Measurements from ENCODE around the gene AKNA. TPM values are rescaled to one million over a fixed set of nuclear protein-coding genes. Genes with fewer than 3 reads are reported as not detected.

AKNA gene
- total RNA-seq, 2 donors from 2014 or later = 7.3 to 11.9 TPM

DNA sequence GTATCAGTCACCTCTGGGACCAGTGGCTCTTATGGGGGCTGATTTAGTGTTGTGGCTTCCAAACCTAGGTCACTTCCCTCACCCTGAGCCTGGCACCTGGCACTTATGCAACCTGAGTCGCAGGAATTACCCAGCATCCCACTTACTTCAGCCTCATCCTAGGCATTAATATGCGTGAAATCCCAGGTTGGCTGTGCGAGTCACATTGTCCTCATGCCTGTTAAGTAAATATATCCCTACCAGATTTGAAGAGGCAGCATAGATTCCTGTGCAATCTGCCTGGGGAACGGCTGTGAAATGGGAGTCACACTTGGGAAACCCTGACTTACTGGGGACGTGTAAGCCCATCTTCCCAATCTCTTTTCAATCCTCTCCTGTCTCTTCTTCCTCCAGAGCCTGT, 42.7 kb upstream of the AKNA start:
- no peak for ATAC-seq
- no peak overlapping the region for H3K4me3 ChIP-seq
- intact Hi-C loops (cut with DNase I) = no loop called here
- no peaks in the 10 kb centered on the region for H3K36me3 ChIP-seq (replicated peaks in 1 of 2; ENCODE audit: insufficient read depth in 1 of 2, low read depth in 2 of 2)
- TF ChIP-seq, protein P1, sequence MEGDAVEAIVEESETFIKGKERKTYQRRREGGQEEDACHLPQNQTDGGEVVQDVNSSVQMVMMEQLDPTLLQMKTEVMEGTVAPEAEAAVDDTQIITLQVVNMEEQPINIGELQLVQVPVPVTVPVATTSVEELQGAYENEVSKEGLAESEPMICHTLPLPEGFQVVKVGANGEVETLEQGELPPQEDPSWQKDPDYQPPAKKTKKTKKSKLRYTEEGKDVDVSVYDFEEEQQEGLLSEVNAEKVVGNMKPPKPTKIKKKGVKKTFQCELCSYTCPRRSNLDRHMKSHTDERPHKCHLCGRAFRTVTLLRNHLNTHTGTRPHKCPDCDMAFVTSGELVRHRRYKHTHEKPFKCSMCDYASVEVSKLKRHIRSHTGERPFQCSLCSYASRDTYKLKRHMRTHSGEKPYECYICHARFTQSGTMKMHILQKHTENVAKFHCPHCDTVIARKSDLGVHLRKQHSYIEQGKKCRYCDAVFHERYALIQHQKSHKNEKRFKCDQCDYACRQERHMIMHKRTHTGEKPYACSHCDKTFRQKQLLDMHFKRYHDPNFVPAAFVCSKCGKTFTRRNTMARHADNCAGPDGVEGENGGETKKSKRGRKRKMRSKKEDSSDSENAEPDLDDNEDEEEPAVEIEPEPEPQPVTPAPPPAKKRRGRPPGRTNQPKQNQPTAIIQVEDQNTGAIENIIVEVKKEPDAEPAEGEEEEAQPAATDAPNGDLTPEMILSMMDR (IDR thresholded peaks at IDR 0.05) = no peak
- TF ChIP-seq POLR2A (IDR thresholded peaks at IDR 0.05) = no peak
- H3K27me3 ChIP-seq = no peaks in the 10 kb centered on the region
- 82 to 84% methylated on average over 5 of the region's 5 CpGs for WGBS, 2 donors
- H3K4me1 ChIP-seq = no peaks in the 10 kb centered on the region
- no peaks in the 10 kb centered on the region for H3K9me3 ChIP-seq
- no peak for DNase-seq
- no peak overlapping the region for H3K27ac ChIP-seq

DNA sequence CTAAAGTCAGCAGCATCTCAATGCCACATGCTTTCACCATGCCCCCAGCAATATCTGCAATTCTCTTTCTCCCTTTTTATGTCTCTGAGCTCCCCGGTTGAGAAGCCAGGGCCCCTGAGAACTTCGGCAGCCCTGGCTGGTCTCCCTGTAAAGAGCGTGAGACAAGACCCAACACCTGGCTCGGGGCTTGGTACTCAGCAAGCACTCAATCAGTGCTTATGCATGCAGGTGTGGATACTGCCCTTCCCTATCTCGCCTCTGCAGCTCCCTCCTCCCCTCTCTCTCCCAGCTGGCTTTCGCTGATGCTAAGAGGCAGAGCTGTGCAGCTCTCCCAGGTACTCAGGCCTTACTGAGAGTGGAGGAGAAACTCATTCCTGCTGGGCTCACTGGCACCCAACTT, 41.7 kb upstream of the AKNA start:
- Histone ChIP-seq H3K27ac (no peak overlapping the region), H3K9me3 (no peaks in the 10 kb centered on the region), H3K36me3 (replicated peaks in 1 of 2; ENCODE audit: insufficient read depth in 1 of 2, low read depth in 2 of 2) (no peaks in the 10 kb centered on the region), H3K27me3 (no peaks in the 10 kb centered on the region), H3K4me1 (no peaks in the 10 kb centered on the region), H3K4me3 (no peak overlapping the region)
- no peak for TF ChIP-seq POLR2A (IDR thresholded peaks at IDR 0.05)
- TF ChIP-seq, protein P1 (IDR thresholded peaks at IDR 0.05) = no peak
- intact Hi-C loops (cut with DNase I) = no loop called here
- ATAC-seq (no peak), DNase-seq (no peak)
- WGBS, 2 donors = 94 to 95% methylated on average over 6 of the region's 6 CpGs

- intact Hi-C loops (cut with DNase I) = no loop called here
- Histone ChIP-seq H3K9me3 (no peaks in the 10 kb centered on the region), H3K36me3 (replicated peaks in 1 of 2; ENCODE audit: insufficient read depth in 1 of 2, low read depth in 2 of 2) (no peaks in the 10 kb centered on the region), H3K4me3 (no peak overlapping the region), H3K27ac (no peak overlapping the region), H3K27me3 (no peaks in the 10 kb centered on the region), H3K4me1 (no peaks in the 10 kb centered on the region)
- ATAC-seq (no peak), DNase-seq (no peak)
- TF ChIP-seq POLR2A (IDR thresholded peaks at IDR 0.05) = no peak
- TF ChIP-seq, protein P1 (IDR thresholded peaks at IDR 0.05) = no peak
- 88 to 94% methylated on average over 8 of the region's 8 CpGs for WGBS, 2 donors
Measured at GRCh38 chr9:114428466-114428865, 40.7 kb upstream of the AKNA start.

DNA sequence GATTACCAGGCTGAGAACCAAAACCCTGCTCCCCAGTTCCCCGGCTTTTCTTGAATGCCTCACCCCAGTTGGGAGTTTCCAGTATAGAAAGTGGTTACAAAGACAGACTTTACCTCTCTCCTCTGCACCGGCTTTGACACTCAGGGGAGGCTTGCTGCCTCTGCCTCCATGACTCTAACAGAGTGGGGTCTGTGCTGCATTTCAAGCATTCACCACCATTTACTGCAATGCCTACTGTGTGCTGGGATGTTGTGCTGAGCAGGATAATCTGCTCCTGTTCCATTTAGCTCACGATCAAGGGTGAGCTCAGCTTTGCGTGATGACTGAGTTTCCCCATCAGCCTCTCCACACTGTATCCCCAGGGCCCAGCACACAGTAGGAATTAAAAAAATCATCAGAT, 39.9 kb upstream of the AKNA start:
- TF ChIP-seq, protein P1 (IDR thresholded peaks at IDR 0.05) = no peak
- TF ChIP-seq POLR2A (IDR thresholded peaks at IDR 0.05) = no peak
- H3K4me3 ChIP-seq = no peak overlapping the region
- H3K9me3 ChIP-seq = no peaks in the 10 kb centered on the region
- H3K27ac ChIP-seq = no peak overlapping the region
- DNase-seq (no peak), ATAC-seq (no peak)
- no peaks in the 10 kb centered on the region for H3K4me1 ChIP-seq
- 90 to 94% methylated on average over 4 of the region's 4 CpGs for WGBS, 2 donors
- H3K27me3 ChIP-seq = no peaks in the 10 kb centered on the region
- intact Hi-C loops (cut with DNase I) = no loop called here
- H3K36me3 ChIP-seq (replicated peaks in 1 of 2; ENCODE audit: insufficient read depth in 1 of 2, low read depth in 2 of 2) = no peaks in the 10 kb centered on the region

DNA sequence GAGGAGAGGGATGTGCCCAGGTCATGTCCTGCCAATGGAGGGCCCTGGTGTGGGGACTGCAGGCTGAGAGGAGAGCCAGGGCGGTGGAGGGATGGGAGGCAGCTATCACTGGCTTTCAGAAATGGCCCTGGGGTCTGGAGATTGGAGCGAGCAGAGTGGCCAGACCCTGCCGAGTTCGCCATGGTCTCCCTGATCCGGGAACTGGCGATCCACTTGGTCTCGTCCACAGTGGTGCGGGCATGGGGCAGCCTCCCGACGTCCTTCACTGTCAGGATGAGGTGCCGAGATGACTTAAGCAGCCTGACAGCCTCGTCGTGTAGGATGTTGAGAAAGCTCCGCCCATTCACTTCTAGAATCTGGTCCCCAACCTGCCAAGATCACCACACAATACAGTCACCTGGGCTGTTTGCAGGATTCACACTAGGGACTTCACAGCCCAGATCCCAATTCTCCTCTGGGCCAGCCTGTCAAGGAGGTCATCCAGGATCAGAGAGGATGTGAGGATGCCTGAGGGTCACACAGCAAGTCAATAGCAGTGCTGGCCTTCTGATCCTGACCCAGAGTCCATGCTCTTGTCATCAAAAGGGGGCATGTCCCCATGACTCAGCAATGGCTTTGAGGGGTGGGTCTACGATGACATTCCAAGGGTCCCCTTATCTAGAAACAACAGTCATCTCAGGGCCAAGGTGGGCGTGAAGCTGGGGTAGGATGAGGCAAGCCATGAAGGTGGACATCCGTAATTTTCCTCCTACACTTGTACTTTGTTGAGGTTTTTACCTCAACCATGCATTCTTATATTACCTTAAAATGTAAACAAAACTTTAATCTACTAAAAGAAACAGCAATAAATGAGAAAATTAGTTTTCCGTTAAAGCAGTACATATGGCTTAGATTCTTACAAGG, 38.5 kb upstream of the AKNA start:
- Histone ChIP-seq H3K4me1 (no peaks in the 10 kb centered on the region), H3K27me3 (no peaks in the 10 kb centered on the region), H3K9me3 (no peaks in the 10 kb centered on the region), H3K36me3 (replicated peaks in 1 of 2; ENCODE audit: insufficient read depth in 1 of 2, low read depth in 2 of 2) (no peaks in the 10 kb centered on the region), H3K27ac (no peak overlapping the region), H3K4me3 (no peak overlapping the region)
- no peak for ATAC-seq
- 86 to 88% methylated on average over 18 of the region's 18 CpGs for WGBS, 2 donors
- DNase-seq = no peak
- TF ChIP-seq, protein P1 (IDR thresholded peaks at IDR 0.05) = no peak
- no peak for TF ChIP-seq POLR2A (IDR thresholded peaks at IDR 0.05)
- intact Hi-C loops (cut with DNase I) = no loop called here
